Adipocyte (in vitro differentiated cells): Measurements from ENCODE around the gene BIRC6.

ENCODE experiments used
- DNase-seq: peaks from one replicate; pipeline ENCODE4 v3.0.0-alpha.2; 2015; ENCODE audit warnings: low read depth
- H3K27me3 ChIP-seq: replicated peaks from 2 replicates; pipeline ENCODE4 v1.7.0; 2013; ENCODE audit warnings: mild to moderate bottlenecking, low read length, moderate library complexity; ENCODE audit not compliant: control insufficient read depth, insufficient read depth
- H3K36me3 ChIP-seq: 2 replicates; pipeline ENCODE4 v1.7.0; 2013; ENCODE audit warnings: low read length, mild to moderate bottlenecking, moderate library complexity; ENCODE audit not compliant: control insufficient read depth, insufficient read depth, severe bottlenecking
- H3K4me1 ChIP-seq: 2 replicates; pipeline ENCODE4 v1.7.0; 2013; ENCODE audit warnings: mild to moderate bottlenecking, low read length, moderate library complexity; ENCODE audit not compliant: control insufficient read depth, insufficient read depth
- H3K4me3 ChIP-seq: 2 replicates; pipeline ENCODE4 v1.7.0; 2013; ENCODE audit warnings: mild to moderate bottlenecking, low read length, moderate library complexity
- H3K9ac ChIP-seq: 2 replicates; pipeline ENCODE4 v1.7.0; 2013; ENCODE audit warnings: mild to moderate bottlenecking, low read length, moderate library complexity
- H3K9me3 ChIP-seq: 2 replicates; pipeline ENCODE4 v1.7.0; 2013; ENCODE audit warnings: mild to moderate bottlenecking, low read length, moderate library complexity; ENCODE audit not compliant: control insufficient read depth

Gene BIRC6

GRCh38 chr2:32417659-32418058, 60.8 kb downstream of the BIRC6 start:
- Histone ChIP-seq H3K36me3 (peaks cover 38% of the 10 kb centered on the region), H3K4me3 (no peak overlapping the region), H3K27me3 (no peaks in the 10 kb centered on the region), H3K4me1 (peaks cover 25% of the 10 kb centered on the region), H3K9me3 (no peaks in the 10 kb centered on the region), H3K9ac (no peak overlapping the region)
- no peak for DNase-seq

DNA sequence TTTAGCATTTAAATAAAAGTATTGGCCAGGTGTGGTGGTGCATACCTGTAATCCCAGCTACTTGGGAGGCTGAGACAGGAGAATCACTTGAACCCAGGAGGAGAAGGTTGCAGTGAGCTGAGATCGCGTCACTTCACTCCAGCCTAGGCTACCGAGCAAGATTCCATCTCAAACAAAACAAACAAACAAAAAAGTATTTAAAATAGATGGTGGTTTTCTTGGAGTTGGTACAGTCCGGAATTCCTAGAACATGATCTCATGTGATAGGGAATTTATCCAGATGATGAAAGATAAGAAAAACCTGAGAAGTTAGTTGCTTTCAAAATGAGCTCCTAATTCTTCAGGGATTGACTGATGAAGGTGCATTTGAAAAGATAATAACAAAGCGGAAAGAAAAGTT, 62.0 kb downstream of the BIRC6 start:
- Histone ChIP-seq H3K4me3 (no peak overlapping the region), H3K27me3 (no peaks in the 10 kb centered on the region), H3K4me1 (peaks cover 35% of the 10 kb centered on the region), H3K9ac (no peak overlapping the region), H3K9me3 (no peaks in the 10 kb centered on the region), H3K36me3 (peaks cover 38% of the 10 kb centered on the region)
- peak; percentile 23 for DNase-seq

- no peaks in the 10 kb centered on the region for H3K9me3 ChIP-seq
- peaks cover 65% of the 10 kb centered on the region for H3K4me1 ChIP-seq
- peaks cover 18% of the 10 kb centered on the region for H3K36me3 ChIP-seq
- H3K27me3 ChIP-seq: no peaks in the 10 kb centered on the region
- peak overlapping the region; percentile 48 for H3K4me3 ChIP-seq
- DNase-seq: peak; percentile 26
- H3K9ac ChIP-seq: peak overlapping the region; percentile 61
These were observed 65.3 kb downstream of the BIRC6 start for GRCh38 chr2:32422133-32422532.

GRCh38 chr2:32423536-32423935, 66.7 kb downstream of the BIRC6 start:
- Histone ChIP-seq H3K9me3 (no peaks in the 10 kb centered on the region), H3K4me1 (peaks cover 67% of the 10 kb centered on the region), H3K9ac (no peak overlapping the region), H3K27me3 (no peaks in the 10 kb centered on the region), H3K4me3 (no peak overlapping the region), H3K36me3 (peaks cover 10% of the 10 kb centered on the region)
- no peak for DNase-seq

DNA sequence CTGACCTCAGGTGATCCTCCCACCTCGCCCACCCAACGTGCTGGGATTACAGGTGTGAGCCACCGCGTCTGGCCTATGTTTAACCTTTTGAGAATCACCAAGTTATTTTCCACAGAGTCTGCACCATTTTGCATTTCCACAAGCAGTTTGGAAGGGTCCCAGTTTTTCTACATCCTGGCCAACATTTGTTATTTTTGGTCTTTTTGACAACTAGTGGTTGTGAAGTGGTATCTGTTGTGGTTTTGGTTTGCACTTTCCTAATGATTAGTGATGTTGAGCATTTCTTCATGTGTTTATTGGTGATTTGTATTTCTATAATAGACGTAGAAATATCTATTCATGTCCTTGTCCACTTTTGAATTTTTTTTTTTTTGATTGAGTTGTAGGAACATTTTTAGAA, 67.9 kb downstream of the BIRC6 start:
- Histone ChIP-seq H3K27me3 (no peaks in the 10 kb centered on the region), H3K4me3 (no peak overlapping the region), H3K9me3 (no peaks in the 10 kb centered on the region), H3K9ac (no peak overlapping the region), H3K4me1 (peaks cover 61% of the 10 kb centered on the region), H3K36me3 (no peaks in the 10 kb centered on the region)
- DNase-seq: no peak

- Histone ChIP-seq H3K27me3 (no peaks in the 10 kb centered on the region), H3K9me3 (no peaks in the 10 kb centered on the region), H3K9ac (peak overlapping the region; percentile 53), H3K36me3 (peaks cover under 1% of the 10 kb centered on the region), H3K4me3 (peak overlapping the region; percentile 71), H3K4me1 (peaks cover 61% of the 10 kb centered on the region)
- DNase-seq: peak; percentile 71
These were observed 68.9 kb downstream of the BIRC6 start for GRCh38 chr2:32425719-32426141.

GRCh38 chr2:32427672-32428610, 71.1 kb downstream of the BIRC6 start:
- H3K4me1 ChIP-seq: peaks cover 42% of the 10 kb centered on the region
- H3K4me3 ChIP-seq: no peak overlapping the region
- H3K36me3 ChIP-seq: peaks cover 21% of the 10 kb centered on the region
- DNase-seq: no peak
- no peaks in the 10 kb centered on the region for H3K9me3 ChIP-seq
- H3K9ac ChIP-seq: no peak overlapping the region
- no peaks in the 10 kb centered on the region for H3K27me3 ChIP-seq

GRCh38 chr2:32430804-32431203, 74.0 kb downstream of the BIRC6 start:
- no peaks in the 10 kb centered on the region for H3K27me3 ChIP-seq
- H3K9ac ChIP-seq: no peak overlapping the region
- H3K9me3 ChIP-seq: no peaks in the 10 kb centered on the region
- H3K36me3 ChIP-seq: peaks cover 35% of the 10 kb centered on the region
- DNase-seq: no peak
- peaks cover 17% of the 10 kb centered on the region for H3K4me1 ChIP-seq
- no peak overlapping the region for H3K4me3 ChIP-seq

DNA sequence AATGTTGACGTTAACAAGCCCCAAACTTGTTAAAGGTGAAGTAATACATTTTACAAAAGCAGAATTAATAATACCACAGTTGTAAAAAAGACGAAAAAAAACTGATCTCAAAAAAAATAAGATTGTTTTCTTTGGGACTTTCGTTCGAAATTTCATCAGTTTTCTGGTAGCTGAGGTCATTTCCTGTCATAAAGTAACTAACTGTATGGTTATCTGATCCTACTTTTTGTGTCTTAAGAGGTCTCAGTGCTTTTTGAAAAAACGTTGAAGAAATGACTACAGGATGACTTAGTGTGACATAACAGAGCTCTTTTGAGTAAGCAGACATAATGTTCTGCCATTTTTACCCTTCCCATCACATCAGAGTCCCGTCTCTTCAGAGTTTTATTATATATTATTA, 79.3 kb downstream of the BIRC6 start:
- Histone ChIP-seq H3K36me3 (peaks cover 66% of the 10 kb centered on the region), H3K9me3 (no peaks in the 10 kb centered on the region), H3K4me3 (no peak overlapping the region), H3K9ac (no peak overlapping the region), H3K4me1 (no peaks in the 10 kb centered on the region), H3K27me3 (no peaks in the 10 kb centered on the region)
- DNase-seq: no peak

DNA sequence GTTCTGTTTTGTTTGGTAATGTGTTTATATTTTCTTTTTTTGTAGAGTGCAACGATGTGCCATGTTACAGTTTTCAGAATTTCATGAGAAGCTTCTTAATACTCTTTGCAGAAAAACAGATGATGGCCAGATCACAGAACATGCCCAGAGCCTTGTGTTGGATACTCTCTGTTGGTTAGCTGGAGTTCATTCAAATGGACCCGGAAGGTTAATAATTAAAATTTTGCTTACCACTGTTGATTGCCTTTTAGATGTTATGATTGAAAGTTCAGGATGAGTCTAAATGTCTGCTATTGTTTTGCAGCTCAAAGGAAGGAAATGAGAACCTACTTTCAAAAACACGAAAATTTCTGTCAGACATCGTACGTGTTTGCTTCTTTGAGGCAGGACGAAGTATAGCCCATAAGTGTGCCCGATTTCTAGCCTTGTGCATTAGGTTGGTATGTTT, 85.2 kb downstream of the BIRC6 start:
- H3K36me3 ChIP-seq: peaks cover 88% of the 10 kb centered on the region
- no peak overlapping the region for H3K4me3 ChIP-seq
- no peak for DNase-seq

DNA sequence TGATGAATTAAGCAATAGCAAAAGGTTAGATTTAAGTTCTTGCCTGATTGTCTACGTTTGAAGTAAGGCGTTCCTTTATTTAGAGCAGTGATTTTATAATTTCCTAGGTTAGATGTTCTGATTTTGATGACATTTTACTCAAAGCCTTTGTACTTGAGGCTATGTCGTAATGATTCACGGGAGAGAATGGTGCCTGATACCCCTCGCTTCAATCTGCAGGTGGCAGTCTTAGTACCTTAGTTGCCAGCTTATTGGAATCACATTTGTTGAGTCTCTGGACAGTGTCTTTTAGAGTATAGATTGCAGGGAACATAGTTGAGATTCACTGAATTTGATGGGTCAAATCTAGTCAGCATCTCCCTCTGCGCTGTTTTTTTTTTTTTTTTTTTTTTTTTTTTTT, 89.5 kb downstream of the BIRC6 start:
- peaks cover 74% of the 10 kb centered on the region for H3K36me3 ChIP-seq
- no peaks in the 10 kb centered on the region for H3K9me3 ChIP-seq
- H3K4me1 ChIP-seq: no peaks in the 10 kb centered on the region
- H3K4me3 ChIP-seq: no peak overlapping the region
- no peak for DNase-seq
- no peak overlapping the region for H3K9ac ChIP-seq
- H3K27me3 ChIP-seq: no peaks in the 10 kb centered on the region

More for the DNA sequence above, 85.2 kb downstream of the BIRC6 start:
- Histone ChIP-seq H3K27me3 (no peaks in the 10 kb centered on the region), H3K4me1 (no peaks in the 10 kb centered on the region), H3K9me3 (no peaks in the 10 kb centered on the region), H3K9ac (no peak overlapping the region)
